ENCODE data around the gene HLA-DPB1.

HLA-DPB1 gene

GRCh38 chr6:33103776-33104175 lies 28.0 kb downstream of the HLA-DPB1 start:
- no peak for DNase-seq (ENCODE audit: low spot score)

- no peak for DNase-seq (ENCODE audit: low spot score)
These were observed 29.1 kb downstream of the HLA-DPB1 start for GRCh38 chr6:33104887-33105286.

GRCh38 chr6:33105386-33105785 lies 29.6 kb downstream of the HLA-DPB1 start:
- DNase-seq (ENCODE audit: low spot score), result no peak

GRCh38 chr6:33105916-33106871 lies 30.4 kb downstream of the HLA-DPB1 start:
- DNase-seq (ENCODE audit: low spot score), result no peak

GRCh38 chr6:33107641-33108040 lies 31.9 kb downstream of the HLA-DPB1 start:
- DNase-seq (ENCODE audit: low spot score), result no peak

- no peak for DNase-seq (ENCODE audit: low spot score)
These were observed 32.5 kb downstream of the HLA-DPB1 start for GRCh38 chr6:33108307-33108706.

- peak; percentile 20 for DNase-seq (ENCODE audit: low spot score)
These were observed 36.4 kb downstream of the HLA-DPB1 start for GRCh38 chr6:33112148-33112547.

GRCh38 chr6:33113755-33114154 lies 38.0 kb downstream of the HLA-DPB1 start:
- no peak for DNase-seq (ENCODE audit: low spot score)

- DNase-seq (ENCODE audit: low spot score), result no peak
These were observed 38.6 kb downstream of the HLA-DPB1 start for GRCh38 chr6:33114406-33114805.

- DNase-seq (ENCODE audit: low spot score), result no peak
These were observed 40.6 kb downstream of the HLA-DPB1 start for GRCh38 chr6:33116417-33116816.

GRCh38 chr6:33116841-33117711 lies 41.3 kb downstream of the HLA-DPB1 start:
- DNase-seq (ENCODE audit: low spot score), result no peak

- no peak for DNase-seq (ENCODE audit: low spot score)
These were observed 42.1 kb downstream of the HLA-DPB1 start for GRCh38 chr6:33117811-33118277.

- DNase-seq (ENCODE audit: low spot score), result peak; percentile 84
These were observed 42.8 kb downstream of the HLA-DPB1 start for GRCh38 chr6:33118525-33119123.

GRCh38 chr6:33120001-33120400 lies 44.2 kb downstream of the HLA-DPB1 start:
- no peak for DNase-seq (ENCODE audit: low spot score)

- no peak for DNase-seq (ENCODE audit: low spot score)
These were observed 47.4 kb downstream of the HLA-DPB1 start for GRCh38 chr6:33123181-33123580.

GRCh38 chr6:33123732-33124524 lies 48.1 kb downstream of the HLA-DPB1 start:
- DNase-seq (ENCODE audit: low spot score), result peak; percentile 79

GRCh38 chr6:33124525-33124901 lies 48.7 kb downstream of the HLA-DPB1 start:
- DNase-seq (ENCODE audit: low spot score), result no peak

GRCh38 chr6:33124947-33125346 lies 49.2 kb downstream of the HLA-DPB1 start:
- DNase-seq (ENCODE audit: low spot score), result no peak

GRCh38 chr6:33126101-33126714 lies 50.4 kb downstream of the HLA-DPB1 start:
- DNase-seq (ENCODE audit: low spot score), result peak; percentile 77

- DNase-seq (ENCODE audit: low spot score), result no peak
These were observed 52.5 kb downstream of the HLA-DPB1 start for GRCh38 chr6:33128318-33128717.

GRCh38 chr6:33132081-33132524 lies 56.3 kb downstream of the HLA-DPB1 start:
- DNase-seq (ENCODE audit: low spot score), result no peak
